Activated CD4-positive, alpha-beta T cell treated with anti-CD3 and anti-CD28 coated beads, Interleukin-2, amount 50 U/mL, for 1 hour (primary cell): ENCODE measurements around the gene GALNTL6.
"Not testable (repeated sequence)": the region's sequence is repeated elsewhere in the genome, so short reads cannot be mapped to it uniquely, and the experiment has no call there.

Source experiments
- DNase-seq: peaks from one replicate; pipeline ENCODE4 v3.0.0-alpha.2; 2020

The GALNTL6 gene

DNA sequence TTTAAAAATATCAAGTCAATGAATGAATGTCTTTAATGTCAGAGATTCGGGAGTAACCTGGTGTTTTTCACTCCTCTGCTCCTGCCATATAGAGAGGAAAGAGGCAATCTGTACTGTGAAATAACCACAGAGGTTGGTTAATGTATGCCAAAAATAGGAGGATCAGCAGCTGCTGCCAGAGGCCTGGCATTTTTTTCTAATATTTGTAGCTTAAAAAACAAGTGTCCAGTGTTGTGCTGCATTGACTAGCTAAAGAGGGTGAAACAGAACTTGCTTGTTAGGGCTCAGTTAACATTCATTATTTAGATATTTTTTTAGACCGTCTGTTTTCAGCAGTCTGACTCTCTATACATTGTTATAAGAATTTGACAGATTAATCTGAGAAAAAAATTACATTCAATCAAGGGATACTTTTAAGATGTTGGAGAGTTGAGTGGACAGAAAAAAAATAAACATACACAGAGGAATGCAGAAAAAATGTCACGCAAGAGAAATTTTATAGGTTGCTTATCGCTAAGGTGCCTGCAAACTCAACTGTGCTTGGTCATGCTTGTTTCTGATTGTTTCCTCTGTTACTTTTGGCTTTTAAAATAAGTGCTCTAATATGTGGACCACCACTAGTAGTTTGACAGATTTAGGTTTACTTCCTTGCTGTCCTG, 963.1 kb downstream of the GALNTL6 start:
- DNase-seq: no peak

DNA sequence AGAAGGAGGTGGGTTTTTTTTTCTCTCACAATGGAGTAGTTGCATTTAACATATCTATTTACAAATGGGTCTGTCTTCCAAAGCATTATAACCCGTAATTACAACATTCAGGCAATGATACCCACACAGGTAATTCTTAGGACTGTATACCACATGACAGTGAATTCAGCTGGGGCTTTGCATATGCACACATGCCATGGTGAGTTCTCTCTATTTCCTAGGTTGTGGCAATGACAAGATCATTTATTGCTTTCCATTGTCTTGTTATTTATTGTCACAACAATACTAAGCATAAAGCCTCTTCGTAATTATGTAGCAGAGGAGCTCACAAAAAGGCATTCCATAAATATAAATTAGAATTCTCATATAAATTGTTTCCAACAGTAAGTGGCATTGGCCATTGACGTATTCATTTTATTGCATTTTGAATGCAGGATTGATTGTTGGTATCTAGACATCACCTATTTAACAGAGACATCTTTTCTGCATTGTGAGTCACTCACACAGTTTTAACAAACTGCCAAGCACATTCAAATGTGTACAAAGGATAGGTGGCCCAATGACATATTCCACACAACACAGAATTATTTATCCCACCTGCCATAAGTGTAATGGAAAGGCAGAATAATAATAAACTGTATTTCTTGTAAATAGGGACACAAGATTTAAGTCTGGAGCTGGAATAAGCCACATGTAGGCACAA, 964.7 kb downstream of the GALNTL6 start:
- no peak for DNase-seq

DNA sequence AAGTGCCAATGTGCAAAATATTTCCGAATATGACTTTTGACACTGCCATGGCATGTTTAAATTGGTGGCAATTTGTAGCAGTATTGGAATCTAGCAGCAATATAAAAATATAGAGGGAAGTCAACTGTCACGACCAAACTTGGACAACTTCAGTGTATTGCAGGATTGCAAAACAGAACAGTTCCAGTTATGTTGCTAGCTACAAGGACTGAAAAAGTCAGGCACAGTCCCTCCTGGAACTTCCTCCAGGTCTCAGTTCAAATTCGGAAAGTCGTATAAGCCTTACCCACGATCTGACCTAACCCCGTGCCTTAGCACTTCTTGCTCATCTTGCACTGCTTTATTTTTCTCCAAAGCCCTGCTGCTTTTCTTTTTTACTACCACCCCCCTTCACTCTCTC, 965.4 kb downstream of the GALNTL6 start:
- no peak for DNase-seq

DNA sequence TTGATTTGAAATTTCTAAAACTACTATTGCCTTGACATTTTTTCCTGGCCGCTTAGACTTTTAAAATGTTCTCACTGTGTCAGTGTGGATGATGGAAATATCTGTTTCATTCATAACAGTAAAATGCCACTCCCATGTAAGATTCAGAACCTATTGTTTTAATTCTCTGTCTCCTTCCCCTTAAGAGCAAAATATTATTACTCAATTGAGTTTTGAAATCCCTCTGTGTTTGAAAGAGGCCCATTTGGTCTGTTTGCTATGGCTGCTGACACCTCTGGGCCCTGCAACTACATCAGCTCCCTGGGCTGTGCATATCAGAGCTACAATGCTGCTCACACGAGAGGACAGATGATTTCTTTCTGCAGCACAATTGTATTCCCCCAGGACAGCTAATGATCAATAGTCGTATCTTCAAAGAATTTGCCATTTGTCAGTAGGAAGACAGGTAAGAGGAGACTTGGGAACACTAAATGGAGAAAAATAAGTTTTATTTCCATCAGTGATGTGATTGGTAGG, 967.4 kb downstream of the GALNTL6 start:
- DNase-seq: no peak

DNA sequence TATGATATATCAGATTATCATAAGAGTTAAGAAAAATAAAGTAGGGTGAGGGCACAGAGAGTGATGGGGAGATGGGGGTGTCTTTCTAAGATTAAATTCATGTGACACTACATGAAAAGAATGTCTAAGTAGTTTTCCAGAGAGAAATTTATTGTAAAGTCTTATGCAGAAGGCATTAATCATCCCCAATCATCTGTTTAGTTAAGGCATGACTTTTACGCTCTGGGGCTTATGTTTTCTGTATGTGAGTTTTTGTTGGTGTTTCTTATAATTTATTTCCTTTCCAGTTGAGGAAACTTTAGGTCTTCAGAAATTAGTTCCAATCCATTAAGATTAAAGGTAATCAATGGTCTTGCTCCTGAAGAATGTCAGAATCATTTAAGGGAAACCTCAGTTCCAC, 972.4 kb downstream of the GALNTL6 start:
- no peak for DNase-seq

DNA sequence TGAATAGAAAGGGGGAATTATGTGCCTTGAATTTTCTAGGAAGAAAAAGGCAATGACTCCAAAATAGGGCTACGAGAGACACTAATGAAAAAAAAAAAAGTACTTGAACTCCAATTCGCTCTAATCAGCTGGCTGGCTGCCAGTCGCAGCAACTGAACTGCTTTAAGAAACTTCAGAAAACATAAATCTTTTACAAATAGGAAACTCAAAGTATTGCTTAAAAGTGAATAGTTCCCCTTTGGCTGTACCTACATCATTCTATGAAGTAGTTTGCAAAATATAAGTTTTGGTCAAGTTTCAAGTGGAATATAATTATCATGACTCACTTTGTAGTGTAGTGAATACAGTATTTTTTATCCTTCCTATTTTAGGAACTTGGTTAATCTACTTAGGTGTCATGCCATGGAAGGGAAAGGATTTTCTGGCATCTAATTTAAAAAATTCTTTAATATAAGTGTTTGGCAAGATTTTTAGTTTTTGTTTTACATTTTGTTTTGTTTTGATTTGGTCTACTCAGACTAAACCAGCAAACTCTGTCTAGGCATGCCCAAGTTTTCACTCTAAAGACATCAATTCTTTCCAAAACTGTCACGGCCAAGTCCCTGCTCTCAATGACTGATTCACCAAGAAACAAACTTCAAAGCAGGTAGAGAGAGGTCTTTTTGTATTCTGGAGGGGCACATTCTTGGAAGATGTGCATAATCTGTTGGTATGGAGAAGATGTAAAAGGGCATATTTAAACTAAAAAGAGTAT, 973.0 kb downstream of the GALNTL6 start:
- DNase-seq: no peak

DNA sequence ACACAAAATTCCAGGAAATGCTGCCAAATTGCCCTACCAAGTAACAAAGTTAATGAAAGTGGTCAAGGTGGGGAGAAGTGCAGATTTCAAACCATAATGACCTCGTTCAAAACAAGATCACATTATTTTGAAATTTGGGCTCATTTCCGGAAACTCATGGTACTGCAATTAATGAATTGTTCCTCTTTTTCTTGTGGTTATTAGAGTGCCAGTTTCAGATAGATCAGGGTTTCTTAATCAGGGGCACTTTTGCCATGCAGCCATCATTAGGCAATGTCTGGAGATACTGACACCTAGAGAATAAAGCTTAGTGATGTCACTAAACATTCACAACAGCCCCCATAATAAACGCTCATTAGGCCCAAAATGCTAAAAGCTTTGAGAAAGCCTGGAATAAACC, 973.9 kb downstream of the GALNTL6 start:
- no peak for DNase-seq

DNA sequence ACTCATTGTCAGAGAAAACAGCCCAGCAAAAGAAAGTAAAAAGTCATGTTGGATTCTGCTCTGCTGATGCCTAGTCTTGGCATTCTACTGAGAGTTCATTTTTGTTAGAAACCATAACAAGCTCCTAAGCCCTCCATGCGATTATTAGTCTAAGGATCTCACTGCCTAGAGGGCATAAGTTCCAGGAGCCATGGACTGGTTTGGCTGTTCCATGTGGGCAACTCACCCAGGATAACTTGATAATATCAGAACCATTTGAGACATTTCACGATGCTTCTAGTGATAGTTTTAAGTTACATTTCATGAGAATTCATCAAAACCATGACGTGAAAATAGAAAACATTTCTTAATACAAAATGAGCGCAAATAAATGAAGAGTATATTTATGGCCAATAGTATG, 978.6 kb downstream of the GALNTL6 start:
- DNase-seq: no peak

DNA sequence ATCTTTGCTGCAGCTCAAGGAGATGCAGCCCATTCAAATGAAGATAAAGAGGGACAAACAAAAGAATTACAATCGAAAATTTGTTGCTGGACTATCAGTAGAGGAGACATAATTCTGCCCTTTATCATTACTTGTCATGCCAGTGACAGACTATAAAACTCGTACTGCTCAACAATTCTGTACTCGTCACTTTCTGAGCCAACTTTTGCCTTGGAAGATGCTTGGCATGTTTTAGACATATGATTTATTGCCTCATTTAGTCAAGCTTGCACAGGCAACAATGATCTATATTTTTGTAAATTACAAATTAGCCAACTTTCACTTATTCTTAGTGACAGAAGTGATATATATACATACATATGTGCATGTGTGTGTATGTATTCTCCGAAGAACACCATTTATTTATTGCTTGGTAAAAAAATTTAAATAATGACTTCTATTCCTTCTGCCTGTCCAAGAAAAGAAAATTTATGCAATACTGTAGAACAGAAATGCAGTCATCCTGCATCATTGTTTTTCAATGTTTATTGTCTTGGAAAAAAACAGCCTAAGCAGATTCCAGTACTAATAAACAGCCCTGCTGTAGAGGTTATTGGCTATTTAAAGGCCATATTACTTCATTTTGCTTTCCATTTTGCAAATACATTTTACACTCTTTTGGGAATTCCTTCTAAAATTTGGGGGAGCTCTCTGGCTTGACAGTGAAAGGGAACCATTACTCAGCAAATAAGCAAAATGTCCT, 980.5 kb downstream of the GALNTL6 start:
- DNase-seq: no peak

DNA sequence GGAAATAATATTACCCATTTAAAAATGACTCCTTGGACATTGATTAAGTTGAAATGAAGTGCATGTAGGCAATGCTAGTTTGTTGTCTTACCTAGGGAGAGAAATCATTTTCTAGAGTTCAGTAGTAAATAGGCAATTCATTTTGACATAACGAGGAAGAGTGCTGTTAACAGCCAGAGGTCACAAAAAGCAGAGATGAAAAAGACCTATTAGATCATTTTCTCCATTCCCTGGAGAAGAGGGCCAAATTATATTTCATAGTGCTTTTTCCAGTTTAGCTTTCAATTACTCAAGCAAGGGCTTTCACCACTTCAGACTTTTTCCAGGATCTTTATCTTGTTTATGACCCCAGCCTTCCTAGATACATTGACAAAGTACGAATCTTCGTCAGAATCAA, 981.1 kb downstream of the GALNTL6 start:
- DNase-seq: no peak

DNA sequence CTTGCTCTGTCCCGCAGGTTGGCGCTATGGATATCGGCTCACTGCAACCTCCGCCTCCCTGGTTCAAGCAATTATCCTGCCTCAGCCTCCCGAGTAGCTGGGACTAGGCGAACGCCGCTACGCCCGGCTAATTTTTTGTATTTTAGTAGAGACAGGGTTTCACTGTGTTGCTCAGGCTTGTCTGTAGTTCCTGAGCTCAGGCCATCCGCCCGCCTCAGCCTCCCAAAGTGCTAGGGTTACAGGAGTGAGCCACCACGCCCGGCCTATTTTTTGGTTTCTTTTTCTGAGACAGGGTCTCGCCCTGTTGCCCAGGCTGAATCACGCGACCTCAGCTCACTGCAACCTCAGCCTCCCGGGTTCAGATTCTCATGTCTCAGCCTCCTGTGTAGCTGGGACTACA, 984.1 kb downstream of the GALNTL6 start:
- not testable (repeated sequence) for DNase-seq

DNA sequence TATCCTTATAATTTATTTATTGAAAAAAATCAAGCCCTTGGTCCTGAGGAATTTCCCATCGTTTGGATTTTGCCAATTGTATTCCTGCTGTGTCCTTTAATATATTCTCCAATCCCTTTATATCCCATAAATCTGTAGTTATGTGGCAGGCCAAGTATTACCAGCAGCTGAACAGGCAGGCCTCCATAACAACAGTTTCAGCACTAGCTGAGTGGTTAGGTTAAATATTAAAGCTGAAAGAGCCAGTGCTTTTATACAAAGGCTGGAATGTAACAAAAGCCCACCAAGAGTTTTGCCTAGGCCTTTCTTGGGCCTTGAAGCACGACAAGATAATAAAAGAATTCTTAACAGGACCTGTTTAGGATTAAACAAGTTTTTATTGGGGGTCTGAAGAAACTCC, 988.8 kb downstream of the GALNTL6 start:
- DNase-seq: no peak

DNA sequence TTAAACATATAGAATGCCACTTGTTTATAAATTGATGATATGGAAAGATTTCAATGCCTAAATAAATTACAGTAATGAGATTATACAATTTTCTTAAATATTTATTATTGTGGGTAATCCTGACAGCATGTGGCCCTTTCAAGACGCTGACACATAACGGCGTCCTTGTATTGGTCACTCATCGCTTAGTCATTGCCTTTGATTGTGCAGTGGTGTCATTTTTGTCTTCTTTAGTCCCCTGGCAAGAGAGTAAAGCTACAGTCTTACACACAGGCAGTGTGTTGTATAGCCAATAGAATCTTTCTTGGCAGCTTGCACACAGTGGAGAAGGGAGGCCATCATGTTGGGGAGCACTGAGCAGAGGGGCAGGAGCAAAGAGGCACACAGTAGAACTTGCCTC, 993.6 kb downstream of the GALNTL6 start:
- no peak for DNase-seq

DNA sequence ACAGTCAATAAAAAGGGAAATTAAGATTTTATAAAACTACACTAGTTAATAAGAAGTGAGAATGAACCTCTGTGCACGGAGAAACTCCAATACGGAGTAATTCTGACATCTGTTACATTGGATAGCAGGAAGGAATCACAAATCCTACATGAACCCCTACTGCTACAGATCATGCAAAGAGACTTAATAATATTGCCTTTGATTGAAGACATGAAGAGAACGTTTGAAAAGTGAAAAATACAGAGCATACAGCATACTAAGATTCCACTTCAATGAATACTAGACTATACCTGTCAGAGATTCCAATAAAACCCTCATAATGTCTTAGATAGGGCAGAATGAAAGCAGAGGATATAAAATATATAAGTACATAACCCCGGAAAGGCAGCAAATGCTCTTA, 995.0 kb downstream of the GALNTL6 start:
- no peak for DNase-seq

DNA sequence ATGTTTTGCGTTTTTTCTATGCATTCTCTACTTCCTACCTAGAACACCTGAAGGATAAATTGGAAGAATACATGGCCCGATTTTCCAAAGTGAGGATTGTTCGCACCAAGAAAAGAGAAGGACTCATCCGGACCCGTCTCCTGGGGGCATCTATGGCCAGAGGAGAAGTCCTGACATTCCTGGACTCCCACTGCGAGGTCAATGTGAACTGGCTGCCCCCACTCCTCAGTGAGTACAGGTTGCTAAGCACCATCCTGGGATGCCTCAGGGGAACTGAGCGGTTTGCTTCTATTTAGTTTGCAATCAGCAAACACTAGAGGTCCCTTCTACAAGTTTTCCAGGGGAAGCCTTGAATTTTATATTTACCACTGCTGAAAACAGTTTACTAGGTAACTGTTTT, 996.1 kb downstream of the GALNTL6 start:
- DNase-seq: no peak

DNA sequence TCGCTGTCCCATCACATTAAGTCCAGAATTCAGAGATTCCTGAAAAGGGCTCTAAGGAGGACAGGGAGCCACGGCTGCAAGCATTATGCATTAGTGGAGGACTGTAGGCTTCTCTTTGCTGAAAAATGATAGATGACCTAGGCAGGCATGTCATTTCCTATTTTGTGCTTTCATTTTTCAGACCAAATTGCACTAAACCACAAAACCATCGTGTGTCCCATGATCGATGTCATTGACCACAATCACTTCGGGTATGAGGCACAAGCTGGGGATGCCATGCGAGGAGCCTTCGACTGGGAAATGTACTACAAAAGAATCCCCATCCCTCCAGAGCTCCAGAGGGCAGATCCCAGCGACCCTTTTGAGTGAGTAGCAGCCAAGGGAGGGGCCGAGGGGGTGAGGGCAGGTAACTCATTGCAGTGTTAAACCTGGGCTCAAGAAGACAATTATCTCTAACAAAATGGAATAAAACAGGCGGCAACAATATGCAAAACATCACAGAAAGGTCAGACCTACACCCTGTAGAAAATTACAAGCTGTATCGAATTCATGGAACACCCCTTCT, 1000.2 kb downstream of the GALNTL6 start:
- no peak for DNase-seq

DNA sequence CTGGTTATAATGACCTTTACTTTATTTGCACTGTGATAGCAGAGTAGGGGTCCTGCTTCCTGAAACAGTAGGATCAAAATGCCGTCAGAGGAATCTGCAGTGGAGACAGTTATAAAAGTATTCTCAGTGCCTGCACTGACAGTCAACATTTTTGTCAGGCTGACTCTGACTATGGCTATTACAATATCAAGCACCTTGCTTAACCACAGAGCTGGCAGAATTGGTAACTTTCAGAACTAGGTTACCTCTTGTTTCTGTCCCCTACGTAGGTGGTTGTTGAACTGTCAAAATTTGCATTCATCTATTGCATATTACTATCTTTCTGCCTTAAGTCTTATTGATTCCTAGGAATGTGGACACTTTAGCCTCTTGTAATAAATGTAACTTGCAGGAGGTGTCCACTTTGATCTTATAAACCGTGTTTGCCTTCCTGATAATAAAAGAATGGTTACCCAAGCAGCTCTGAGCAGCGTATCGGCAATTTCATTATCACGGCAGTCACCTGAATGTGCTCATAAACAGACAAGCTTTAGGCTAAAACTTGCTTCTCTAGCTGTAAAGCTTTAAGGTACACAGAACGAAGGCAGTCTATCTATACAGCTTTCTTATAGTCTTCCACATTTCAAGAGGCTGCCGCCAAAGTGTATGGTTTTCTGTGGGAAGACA, 1002.4 kb downstream of the GALNTL6 start:
- DNase-seq: no peak

DNA sequence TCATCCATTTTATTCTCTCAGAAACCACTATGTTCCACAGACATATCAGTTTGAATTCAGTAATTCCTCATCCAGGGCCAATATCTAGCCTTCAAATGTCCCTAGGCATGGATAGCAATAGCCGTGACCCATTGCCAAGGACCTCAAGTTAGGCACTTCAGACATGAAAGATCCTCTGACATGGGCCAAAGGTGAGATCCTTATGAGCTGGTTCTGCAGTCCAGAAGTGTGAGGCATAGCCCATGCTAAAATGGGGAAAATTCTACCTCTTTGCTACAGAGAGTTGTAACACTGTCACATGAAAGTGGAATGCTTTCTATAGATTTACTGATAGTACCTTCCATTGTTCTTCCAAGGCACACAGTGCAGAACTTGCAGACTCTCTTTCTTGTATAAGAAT, 1005.7 kb downstream of the GALNTL6 start:
- no peak for DNase-seq

DNA sequence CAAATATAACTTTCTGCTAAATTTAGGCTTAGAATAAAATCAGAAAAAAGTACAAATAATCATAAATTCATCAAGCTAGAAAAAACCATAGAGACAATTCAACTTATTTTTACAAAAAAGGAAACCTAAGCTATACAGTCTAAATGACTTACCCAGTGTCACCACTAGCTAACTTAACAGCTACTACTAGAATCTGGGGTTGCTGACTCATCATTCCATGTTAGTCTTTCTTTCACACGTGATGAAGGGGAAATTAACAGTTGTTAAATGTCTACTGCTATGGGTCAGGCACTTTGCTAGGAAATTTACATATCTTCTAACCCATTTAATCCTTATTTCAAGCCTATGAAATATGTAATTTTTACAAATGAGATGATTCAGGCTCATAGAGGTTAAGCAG, 1006.1 kb downstream of the GALNTL6 start:
- no peak for DNase-seq

DNA sequence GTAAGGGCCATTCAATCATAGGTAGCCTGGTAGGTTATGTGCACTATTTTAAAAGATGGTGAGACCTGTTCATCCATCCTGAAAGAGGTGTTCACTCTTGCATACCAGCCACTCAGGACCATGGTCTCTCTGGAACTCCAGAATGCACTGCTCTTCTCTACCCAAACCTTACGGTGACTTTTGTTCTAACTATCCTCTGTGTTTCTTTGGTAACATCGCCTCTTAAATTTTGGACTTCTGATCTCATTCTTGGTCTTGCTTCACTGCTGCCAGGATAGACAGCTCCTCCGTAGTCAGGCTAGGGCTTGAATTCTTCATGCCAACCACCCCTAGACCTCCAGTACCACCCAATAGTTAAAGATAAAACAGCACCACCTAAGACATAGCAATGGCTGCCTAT, 1009.1 kb downstream of the GALNTL6 start:
- no peak for DNase-seq

DNA sequence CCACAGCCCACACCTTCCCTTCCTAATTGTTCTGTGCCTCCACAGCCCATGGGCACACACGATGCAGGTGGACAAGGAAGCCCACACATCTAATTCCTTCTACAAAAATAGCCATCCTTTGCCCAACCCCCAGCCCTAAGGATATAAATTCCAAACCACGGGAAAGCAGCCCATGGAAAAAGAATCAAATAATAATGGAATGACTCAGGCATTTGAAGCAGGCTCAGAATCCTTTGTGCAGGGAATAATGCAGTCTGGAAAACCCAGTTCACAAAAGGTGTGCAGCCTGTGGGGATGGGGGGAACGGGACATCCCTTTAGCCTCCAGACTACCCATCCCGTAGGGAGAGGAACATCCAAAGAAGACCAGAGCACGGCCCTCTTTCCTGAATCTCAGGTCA, 1013.1 kb downstream of the GALNTL6 start:
- no peak for DNase-seq

DNA sequence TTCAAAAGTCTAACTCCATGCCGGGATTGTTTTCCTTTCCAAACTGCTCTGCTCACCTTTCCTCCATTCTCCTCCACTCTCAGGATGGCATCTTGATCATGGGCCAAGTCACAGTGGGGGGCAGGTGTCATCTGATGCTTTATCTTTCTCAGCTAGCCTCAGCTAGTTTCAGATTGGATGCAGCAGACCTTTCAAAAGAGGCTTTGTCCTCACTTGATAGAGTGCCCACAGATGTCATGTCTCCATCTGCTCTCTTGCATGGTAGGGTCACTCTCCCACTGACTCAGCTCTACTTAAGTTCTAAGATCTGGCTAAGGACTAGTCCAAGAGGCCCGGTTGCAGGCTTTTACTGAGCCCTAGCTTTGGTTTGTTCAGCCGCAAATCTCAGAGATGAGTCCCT, 1013.7 kb downstream of the GALNTL6 start:
- DNase-seq: no peak
